SK-N-SH (cell line): Measurements from ENCODE around the gene XKR7. TPM values are rescaled to one million over a fixed set of nuclear protein-coding genes. Genes with fewer than 3 reads are reported as not detected.

Source experiments
- CTCF ChIA-PET: fragments of 300-600, 350-600 bp; formaldehyde crosslinking; extraction: SDS; loops from one replicate; lab custom pipeline; 2021; lab: Yijun Ruan, JAX
- POLR2A ChIA-PET: fragments of 350-600 bp; sonication (Branson Sonifier 250); formaldehyde crosslinking; extraction: SDS; loops from one replicate; lab custom pipeline; 2020; ENCODE audit warnings: antibody characterized with exemption, inconsistent platforms; lab: Yijun Ruan, JAX
- DNase-seq: peaks from one replicate; pipeline ENCODE4 v3.0.0; 2012
- H2AFZ ChIP-seq: fragments of 200-600 bp; sonication (generic); 2 replicates; pipeline ENCODE4 v1.8.1; 2016; ENCODE audit warnings: antibody characterized with exemption, mild to moderate bottlenecking, low read depth
- H3F3A ChIP-seq: fragments of 200-600 bp; sonication (generic); replicated peaks from 2 replicates; pipeline ENCODE3; 2016; ENCODE audit warnings: antibody characterized with exemption, mild to moderate bottlenecking; ENCODE audit not compliant: insufficient read depth
- H3K27ac ChIP-seq, 2 experiments: fragments of 200-500 bp in 1 of 2; fragments of 200-600 bp in 1 of 2; sonication (Bioruptor generic) in 1 of 2; sonication (generic), shearing (Covaris generic) in 1 of 2; 2 replicates each; pipeline versions ENCODE4 v1.5.1 to v1.6.1; 2014 to 2016; ENCODE audit warnings: low read depth in 2 of 2, inconsistent platforms in 1 of 2, low read length in 1 of 2, mild to moderate bottlenecking in 1 of 2, mixed read lengths in 1 of 2
- H3K27me3 ChIP-seq: fragments of 200-600 bp; sonication (generic), shearing (Covaris generic); 2 replicates; pipeline ENCODE4 v1.6.1; 2016; ENCODE audit warnings: mixed run types; ENCODE audit not compliant: insufficient read depth
- H3K36me3 ChIP-seq, 2 experiments: fragments of 200-500 bp in 1 of 2; fragments of 200-600 bp in 1 of 2; sonication (Bioruptor generic) in 1 of 2; sonication (generic) in 1 of 2; replicated peaks in 1 of 2; 2 replicates each; pipeline versions ENCODE3 to v1.5.1; 2014 to 2016; ENCODE audit warnings: low read length in 1 of 2, mild to moderate bottlenecking in 1 of 2; ENCODE audit not compliant: insufficient read depth in 2 of 2, control insufficient read depth in 1 of 2
- H3K4me1 ChIP-seq, 2 experiments: fragments of 200-500 bp in 1 of 2; fragments of 200-600 bp in 1 of 2; sonication (Bioruptor generic) in 1 of 2; sonication (generic), shearing (Covaris generic) in 1 of 2; 2 replicates each; pipeline versions ENCODE4 v1.5.1 to v1.6.1; 2014 to 2016; ENCODE audit warnings: low read depth in 1 of 2, low read length in 1 of 2, mixed run types in 1 of 2; ENCODE audit not compliant: insufficient read depth in 2 of 2, control insufficient read depth in 1 of 2
- H3K4me2 ChIP-seq: fragments of 200-600 bp; sonication (generic), shearing (Covaris generic); 2 replicates; pipeline ENCODE4 v1.6.1; 2017; ENCODE audit warnings: mixed run types
- H3K4me3 ChIP-seq, 2 experiments: fragments of 200-500 bp in 1 of 2; fragments of 200-600 bp in 1 of 2; sonication (Bioruptor generic) in 1 of 2; sonication (generic), shearing (Covaris generic) in 1 of 2; 2 replicates each; pipeline versions ENCODE4 v1.5.1 to v1.8.1; 2014 to 2016; ENCODE audit warnings: low read depth in 2 of 2, inconsistent platforms in 1 of 2, low read length in 1 of 2, mild to moderate bottlenecking in 1 of 2, mixed read lengths in 1 of 2, moderate library complexity in 1 of 2
- H3K79me2 ChIP-seq: fragments of 200-600 bp; sonication (generic); 2 replicates; pipeline ENCODE4 v1.8.1; 2017; ENCODE audit warnings: mild to moderate bottlenecking; ENCODE audit not compliant: insufficient read depth
- H3K9ac ChIP-seq: fragments of 200-600 bp; sonication (generic); 2 replicates; pipeline ENCODE4 v1.6.1; 2017; ENCODE audit warnings: mixed run types
- H3K9me2 ChIP-seq: fragments of 200-600 bp; sonication (generic); 2 replicates; pipeline ENCODE4 v1.6.1; 2017; ENCODE audit warnings: mixed run types
- H3K9me3 ChIP-seq: fragments of 200-600 bp; sonication (generic); 2 replicates; pipeline ENCODE4 v1.6.1; 2017; ENCODE audit warnings: mixed run types, mild to moderate bottlenecking, moderate library complexity
- H4K20me1 ChIP-seq: fragments of 200-600 bp; sonication (generic); 2 replicates; pipeline ENCODE4 v1.6.1; 2017; ENCODE audit warnings: mild to moderate bottlenecking, mixed run types; ENCODE audit not compliant: insufficient read depth
- CTCF ChIP-seq: fragments of 200-600 bp; sonication (generic); IDR thresholded peaks from 2 replicates; pipeline ENCODE4 v1.6.1; 2017; ENCODE audit warnings: antibody characterized with exemption, mild to moderate bottlenecking, moderate library complexity
- ELF1 ChIP-seq: IDR thresholded peaks from 2 replicates; pipeline ENCODE4 v1.4.0; 2012
- EP300 ChIP-seq, 2 experiments: IDR thresholded peaks; 2 replicates each; pipeline versions ENCODE4 v1.4.0 to v1.6.1; 2012; ENCODE audit warnings: borderline replicate concordance in 1 of 2, low read depth in 1 of 2, low read length in 1 of 2
- FOXM1 ChIP-seq: IDR thresholded peaks from 2 replicates; pipeline ENCODE4 v1.4.0; 2012; ENCODE audit warnings: low read depth, mild to moderate bottlenecking
- GABPA ChIP-seq: IDR thresholded peaks from 2 replicates; pipeline ENCODE4 v1.4.0; 2012; ENCODE audit warnings: low read depth, mild to moderate bottlenecking
- MEF2A ChIP-seq: IDR thresholded peaks from 2 replicates; pipeline ENCODE4 v1.4.0; 2012; ENCODE audit warnings: low read depth, borderline replicate concordance
- MXI1 ChIP-seq: IDR thresholded peaks from 2 replicates; pipeline ENCODE4 v1.6.1; 2012; ENCODE audit warnings: mild to moderate bottlenecking, low read depth, low read length, improper control_type of control experiment
- NFIC ChIP-seq: IDR thresholded peaks from 2 replicates; pipeline ENCODE4 v1.4.0; 2012; ENCODE audit warnings: borderline replicate concordance
- PBX3 ChIP-seq: IDR thresholded peaks from 2 replicates; pipeline ENCODE4; 2012
- SIN3A ChIP-seq: IDR thresholded peaks from 2 replicates; pipeline ENCODE4 v1.6.1; 2012; ENCODE audit warnings: low read depth, mild to moderate bottlenecking, low read length, moderate library complexity, borderline replicate concordance
- TCF12 ChIP-seq: IDR thresholded peaks from 2 replicates; pipeline ENCODE4 v1.4.0; 2012
- TEAD4 ChIP-seq: IDR thresholded peaks from 2 replicates; pipeline ENCODE4 v1.4.0; 2012; ENCODE audit warnings: mild to moderate bottlenecking, borderline replicate concordance; ENCODE audit not compliant: insufficient read depth
- USF1 ChIP-seq: IDR thresholded peaks from 2 replicates; pipeline ENCODE4 v1.4.0; 2012; ENCODE audit warnings: low read depth, borderline replicate concordance
- WGBS: methylation state at CpG from one replicate; pipeline ENCODE4 v1.1.6; 2017; ENCODE audit warnings: low lambda C conversion rate; 5-methylcytosine and 5-hydroxymethylcytosine counted together
- polyA plus RNA-seq, 3 experiments: library from polyadenylated mRNA; depleted of rRNA; stranded (reverse); fragments of >200 nt; gene quantifications; 2 replicates each; pipeline ENCODE4 v1.2.3, GENCODE V29; 2012

The XKR7 gene
- polyA plus RNA-seq, 1 of the 3 experiments (the other 2 are of a cell fraction), result 0.02 TPM

GRCh38 chr20:31924561-31924960 lies 43.4 kb upstream of the XKR7 start:
- POLR2A ChIA-PET, result no interaction called here
- TF ChIP-seq ELF1 (no peak), TCF12 (no peak), GABPA (no peak), FOXM1 (no peak), USF1 (no peak), SIN3A (no peak)
- TF ChIP-seq, all 33 proteins: peak for 0
- Histone ChIP-seq H3K4me3 (no peak overlapping the region), H3K27ac (no peak overlapping the region), H3K79me2 (no peaks in the 10 kb centered on the region), H4K20me1 (no peaks in the 10 kb centered on the region), H3K4me1 (no peaks in the 10 kb centered on the region), H3K9me2 (no peaks in the 10 kb centered on the region), H3K9me3 (no peaks in the 10 kb centered on the region), H3K4me2 (no peak overlapping the region), H3F3A (no peaks in the 10 kb centered on the region), H3K27me3 (no peaks in the 10 kb centered on the region; the same call in 1 of the 2 replicates), H3K9ac (no peak overlapping the region), H3K36me3 (no peaks in the 10 kb centered on the region), H2AFZ (no peak overlapping the region)
- WGBS, result 63% methylated on average over 8 of the region's 8 CpGs
- no peak for DNase-seq
- CTCF ChIA-PET, result interaction anchor here (1.9 kb wide), 1 partner anchor 9 kb away, joined by 6 read pairs; no protein-coding TSS in a partner anchor

- TF ChIP-seq TEAD4 (no peak), PBX3 (no peak), TCF12 (no peak), CTCF (no peak), MEF2A (no peak), NFIC (no peak), EP300 (IDR thresholded peaks at IDR 0.05; ENCODE audit: borderline replicate concordance in 1 of 2, low read depth in 1 of 2, low read length in 1 of 2) (no peak), MXI1 (no peak)
- Histone ChIP-seq H4K20me1 (no peaks in the 10 kb centered on the region), H3K27ac (no peak overlapping the region), H3K9me2 (no peaks in the 10 kb centered on the region), H3K27me3 (no peaks in the 10 kb centered on the region; the same call in 1 of the 2 replicates), H3F3A (no peaks in the 10 kb centered on the region), H2AFZ (no peak overlapping the region), H3K79me2 (no peaks in the 10 kb centered on the region), H3K4me2 (no peak overlapping the region), H3K36me3 (no peaks in the 10 kb centered on the region), H3K9me3 (no peaks in the 10 kb centered on the region), H3K9ac (no peak overlapping the region), H3K4me1 (no peaks in the 10 kb centered on the region), H3K4me3 (no peak overlapping the region)
- ChIA-PET CTCF (interaction anchor here (0.8 to 1.9 kb wide), 2 partner anchors 8 to 105 kb away, joined by 3 to 6 read pairs; no protein-coding TSS in a partner anchor), POLR2A (no interaction called here)
- WGBS, result 66% methylated on average over 9 of the region's 9 CpGs
- no peak for DNase-seq
Measured at GRCh38 chr20:31925631-31926030, 42.3 kb upstream of the XKR7 start.
